Cardiac septum (tissue), 1 donor: ENCODE measurements around the gene CCDC171. TPM values are rescaled to one million over a fixed set of nuclear protein-coding genes. Genes with fewer than 3 reads are reported as not detected.
"Not testable (repeated sequence)": the region's sequence is repeated elsewhere in the genome, so short reads cannot be mapped to it uniquely, and the experiment has no call there.

Experiments
- DNase-seq: peaks from one replicate; pipeline ENCODE4 v3.0.0-alpha.2; 2020; ENCODE audit warnings: low spot score
- intact Hi-C: fragments of 100-400 bp; cut with DNase I; formaldehyde crosslinking; loops from one replicate; pipeline ENCODE4 v1.14.0; 2022
- total RNA-seq: library from RNA; stranded (reverse); fragmentation: NEBNext Ultra II Directional; extraction: Animal tissue kit (Norgen Biotek cat#: 25700); gene quantifications from one replicate; pipeline ENCODE4 v1.2.1, GENCODE V29; 2021
- donor health status: DM: no; HTN: no; CAD: no.

Gene CCDC171
- total RNA-seq, 1 donor from 2014 or later, result 2.5 TPM

DNA sequence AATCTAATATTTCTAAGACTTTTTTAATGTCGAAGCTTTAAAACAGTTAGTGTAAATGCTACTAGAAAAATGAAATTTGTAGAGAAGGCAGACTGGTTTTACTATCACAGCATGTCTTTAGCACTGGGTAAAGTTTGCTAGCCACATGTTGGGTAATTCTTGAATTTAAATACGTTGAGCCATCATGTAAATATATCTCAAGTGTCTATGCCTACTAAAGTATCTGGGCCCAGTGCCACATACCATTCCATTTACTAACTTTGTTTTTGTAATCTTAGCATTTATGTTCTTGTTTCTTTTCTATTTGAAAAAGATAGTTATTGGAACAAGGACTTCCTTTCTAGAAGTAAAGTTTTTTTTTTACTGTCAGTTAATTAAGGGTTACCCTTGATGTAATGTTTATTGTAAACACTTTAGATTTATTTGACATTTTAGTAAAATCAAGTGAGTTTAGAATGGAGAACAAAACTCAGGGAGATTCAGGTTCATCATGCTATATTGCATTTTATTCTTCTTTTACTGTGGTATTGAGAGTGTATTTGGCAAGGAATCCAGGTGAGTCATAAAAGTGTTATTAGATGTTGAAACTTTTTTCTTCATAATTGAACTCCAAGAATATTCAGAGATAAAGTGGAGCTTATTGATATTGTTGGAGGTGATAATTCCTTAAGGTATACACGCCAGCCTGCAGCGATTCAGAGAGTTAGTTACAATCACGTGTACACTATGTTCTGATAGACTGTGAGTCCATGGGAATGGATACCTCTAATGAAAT lies 182.4 kb downstream of the CCDC171 start:
- intact Hi-C loops, result no loop called here

GRCh38 chr9:15736569-15736968 lies 183.7 kb downstream of the CCDC171 start:
- intact Hi-C loops, result no loop called here
- no peak for DNase-seq

More for the DNA sequence above, 182.4 kb downstream of the CCDC171 start:
- no peak for DNase-seq

- intact Hi-C loops, result no loop called here
- DNase-seq, result no peak
Measured at GRCh38 chr9:15738011-15738410, 185.2 kb downstream of the CCDC171 start.

DNA sequence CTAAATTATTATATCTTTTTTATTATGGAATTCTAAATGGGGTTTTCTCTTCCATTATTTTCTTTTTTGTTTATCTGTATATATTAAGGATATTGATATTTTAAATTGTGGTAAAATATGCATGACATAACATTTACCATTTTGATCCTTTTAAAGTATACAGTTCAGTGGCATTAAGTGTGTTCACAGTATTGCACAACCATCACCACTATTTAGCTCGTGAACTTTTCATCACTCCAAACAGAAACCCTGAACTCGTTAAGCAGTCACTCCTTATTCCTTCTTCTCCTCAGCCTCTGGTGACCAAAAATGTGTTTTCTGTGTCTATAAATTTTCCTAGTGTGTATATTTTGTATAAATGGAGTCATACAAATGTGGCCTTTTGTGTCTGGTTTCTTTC lies 188.2 kb downstream of the CCDC171 start:
- intact Hi-C loops, result no loop called here
- DNase-seq, result no peak

GRCh38 chr9:15743512-15743911 lies 190.7 kb downstream of the CCDC171 start:
- intact Hi-C loops, result no loop called here
- no peak for DNase-seq

- no peak for DNase-seq
- intact Hi-C loops, result no loop called here
Measured at GRCh38 chr9:15744196-15744595, 191.4 kb downstream of the CCDC171 start.

- no peak for DNase-seq
- intact Hi-C loops, result no loop called here
Measured at GRCh38 chr9:15746905-15747304, 194.1 kb downstream of the CCDC171 start.

DNA sequence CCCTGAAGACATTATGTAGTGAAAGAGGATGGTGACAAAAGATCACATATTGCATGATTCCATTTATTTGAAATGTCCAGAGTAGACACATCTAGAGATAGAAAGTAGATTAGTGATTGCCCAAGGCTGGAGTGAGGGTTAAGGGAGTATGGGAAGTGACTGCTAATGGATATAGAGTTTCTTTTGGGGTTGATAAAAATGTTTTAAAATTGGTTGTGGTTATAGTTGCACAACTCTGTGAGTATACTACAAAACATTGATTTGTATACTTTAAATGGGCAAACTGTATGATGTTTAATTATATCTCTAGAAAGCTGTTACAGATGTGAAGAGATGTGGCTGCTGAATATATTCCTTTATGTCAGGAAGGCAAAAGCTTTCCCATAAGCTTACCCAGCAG lies 202.8 kb downstream of the CCDC171 start:
- no peak for DNase-seq
- intact Hi-C loops, result no loop called here

GRCh38 chr9:15761551-15761950 lies 208.7 kb downstream of the CCDC171 start:
- intact Hi-C loops, result no loop called here
- DNase-seq, result no peak

- intact Hi-C loops, result no loop called here
Measured at GRCh38 chr9:15763371-15763770, 210.5 kb downstream of the CCDC171 start.

GRCh38 chr9:15764131-15764530 lies 211.3 kb downstream of the CCDC171 start:
- intact Hi-C loops, result no loop called here
- no peak for DNase-seq

More at GRCh38 chr9:15763371-15763770, 210.5 kb downstream of the CCDC171 start:
- no peak for DNase-seq

DNA sequence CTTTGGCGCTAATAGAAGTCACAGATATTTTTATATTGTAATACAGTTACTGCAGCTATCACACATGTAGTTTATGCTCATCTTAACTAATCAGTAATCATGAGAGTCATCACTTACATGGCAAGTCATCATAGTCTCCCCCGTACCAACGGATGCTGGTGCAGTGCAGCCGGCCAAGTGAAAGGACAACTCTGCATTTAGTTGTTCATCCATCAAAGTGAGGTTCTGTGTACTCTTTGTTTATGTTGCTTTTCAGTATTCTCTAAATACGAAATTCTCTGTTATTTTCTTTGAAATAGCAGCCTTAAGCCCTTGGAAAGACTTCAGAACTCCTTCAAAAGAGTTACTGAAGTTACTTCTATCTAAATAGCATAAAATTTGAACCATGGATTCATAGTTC lies 216.7 kb downstream of the CCDC171 start:
- intact Hi-C loops, result no loop called here
- DNase-seq, result no peak

DNA sequence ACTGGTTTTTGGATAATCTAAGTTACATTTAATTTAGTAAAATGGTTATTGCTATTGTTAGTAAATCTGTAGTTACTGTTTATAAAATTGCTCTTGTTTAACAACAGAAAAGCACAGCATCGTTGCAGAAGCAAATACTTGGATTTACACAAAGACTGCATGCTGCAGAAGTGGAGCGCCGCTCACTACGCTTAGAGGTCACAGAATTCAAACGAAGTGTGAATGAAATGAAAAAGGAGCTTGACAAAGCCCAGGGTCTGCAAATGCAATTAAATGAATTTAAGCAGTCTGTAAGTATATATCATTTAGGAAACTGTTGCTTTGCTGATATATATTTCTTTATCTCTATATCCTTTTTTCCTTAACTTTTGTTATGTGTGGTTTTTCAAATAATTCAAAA lies 226.0 kb downstream of the CCDC171 start:
- intact Hi-C loops, result no loop called here
- no peak for DNase-seq

GRCh38 chr9:15782106-15782505 lies 229.3 kb downstream of the CCDC171 start:
- DNase-seq, result no peak
- intact Hi-C loops, result no loop called here

GRCh38 chr9:15785584-15785983 lies 232.7 kb downstream of the CCDC171 start:
- intact Hi-C loops, result no loop called here
- DNase-seq, result no peak

DNA sequence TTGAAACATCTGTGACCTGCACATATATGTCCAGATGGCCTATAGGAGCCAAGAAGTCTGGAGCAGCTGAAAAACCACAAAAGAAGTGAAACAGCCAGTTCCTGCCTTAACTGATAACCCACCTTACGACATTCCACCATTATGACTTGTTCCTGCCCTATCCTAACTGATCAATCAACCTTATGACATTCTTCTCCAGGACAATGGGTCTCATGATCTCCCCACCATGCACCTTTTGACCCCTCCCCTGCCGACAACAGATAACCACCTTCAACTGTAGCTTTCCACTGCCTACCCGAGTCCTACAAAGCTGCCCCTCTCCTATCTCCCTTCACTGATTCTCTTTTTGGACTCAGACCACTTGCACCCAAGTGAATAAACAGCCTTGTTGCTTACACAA lies 233.8 kb downstream of the CCDC171 start:
- DNase-seq, result no peak
- intact Hi-C loops, result no loop called here

GRCh38 chr9:15810219-15810899 lies 257.5 kb downstream of the CCDC171 start:
- DNase-seq, intact Hi-C loops: not testable (repeated sequence)

DNA sequence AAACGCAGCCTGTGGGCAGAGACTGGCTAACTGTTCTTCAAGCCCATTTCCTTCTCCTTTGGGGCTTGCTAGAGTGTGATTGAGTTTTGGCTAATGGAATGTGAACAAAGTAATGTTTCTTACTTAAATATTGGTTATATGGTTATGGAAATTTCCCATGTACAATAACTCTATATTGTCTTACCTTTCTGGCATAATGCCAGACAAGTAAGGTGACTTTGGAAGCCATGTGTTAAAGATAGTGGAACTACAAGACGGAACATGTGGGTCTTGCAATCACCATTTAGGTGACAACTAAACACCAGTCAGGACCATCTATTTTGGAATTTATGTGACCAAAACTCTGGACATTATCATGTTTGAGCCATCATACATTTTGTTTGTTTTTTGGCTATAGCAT lies 260.2 kb downstream of the CCDC171 start:
- intact Hi-C loops, result no loop called here
- DNase-seq, result no peak

GRCh38 chr9:15824310-15824709 lies 271.5 kb downstream of the CCDC171 start:
- intact Hi-C loops, result no loop called here
- DNase-seq, result no peak

GRCh38 chr9:15831384-15831783 lies 278.5 kb downstream of the CCDC171 start:
- DNase-seq, result no peak
- intact Hi-C loops, result no loop called here

DNA sequence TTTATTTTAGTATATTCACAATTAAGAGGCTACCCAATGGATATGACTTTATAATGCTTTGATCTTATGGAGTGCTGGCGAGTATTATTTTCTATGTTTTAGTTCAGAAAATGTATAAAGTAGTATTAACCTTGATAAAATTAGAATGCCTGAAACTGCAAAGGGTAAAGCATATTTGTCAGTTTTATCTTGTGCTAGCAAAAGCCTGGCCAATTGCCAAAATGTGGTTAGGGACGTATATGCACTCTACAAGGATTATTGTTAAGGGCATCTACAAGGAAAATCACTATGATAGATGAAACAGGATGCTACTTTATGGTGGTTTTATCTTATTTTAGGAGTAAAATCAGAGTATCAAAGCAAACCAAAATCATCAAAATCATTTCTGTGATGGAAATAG lies 281.7 kb downstream of the CCDC171 start:
- intact Hi-C loops, result no loop called here

More for the DNA sequence above, 281.7 kb downstream of the CCDC171 start:
- DNase-seq, result no peak
